ENCODE measurements around the gene PRKCA. TPM values are rescaled to one million over a fixed set of nuclear protein-coding genes. Genes with fewer than 3 reads are reported as not detected.

Gene PRKCA
- total RNA-seq, 1 donor from 2014 or later: 2.2 TPM

GRCh38 chr17:66401364-66401763, 99.0 kb downstream of the PRKCA start:
- ATAC-seq (ENCODE audit: low read depth) (no peak), DNase-seq (no peak)
- no peak overlapping the region for H3K4me3 Mint-ChIP-seq
- no peaks in the 10 kb centered on the region for H3K4me1 Mint-ChIP-seq
- peaks cover 7% of the 10 kb centered on the region for H3K27me3 Mint-ChIP-seq
- CTCF ChIA-PET: no interaction called here
- intact Hi-C loops (cut with micrococcal nuclease): no loop called here
- POLR2A ChIA-PET: no interaction called here
- TF ChIP-seq CTCF (IDR thresholded peaks at IDR 0.05): no peak
- H3K36me3 Mint-ChIP-seq (ENCODE audit: low read depth): no peaks in the 10 kb centered on the region
- H3K9me3 Mint-ChIP-seq: no peaks in the 10 kb centered on the region
- no peak overlapping the region for H3K27ac Mint-ChIP-seq

- intact Hi-C loops (cut with micrococcal nuclease): no loop called here
- Mint-ChIP-seq H3K27me3 (peaks cover 9% of the 10 kb centered on the region), H3K27ac (no peak overlapping the region), H3K4me1 (no peaks in the 10 kb centered on the region), H3K36me3 (ENCODE audit: low read depth) (no peaks in the 10 kb centered on the region), H3K9me3 (no peaks in the 10 kb centered on the region), H3K4me3 (no peak overlapping the region)
- TF ChIP-seq CTCF (IDR thresholded peaks at IDR 0.05): no peak
- CTCF ChIA-PET: no interaction called here
- POLR2A ChIA-PET: no interaction called here
- ATAC-seq (ENCODE audit: low read depth) (no peak), DNase-seq (no peak)
Measured at GRCh38 chr17:66403846-66404556, 101.6 kb downstream of the PRKCA start.

- no peak for ATAC-seq (ENCODE audit: low read depth)
- H3K27ac Mint-ChIP-seq: no peak overlapping the region
- no peaks in the 10 kb centered on the region for H3K9me3 Mint-ChIP-seq
- intact Hi-C loops (cut with micrococcal nuclease): no loop called here
- no peak for TF ChIP-seq CTCF (IDR thresholded peaks at IDR 0.05)
- no peak for DNase-seq
- H3K27me3 Mint-ChIP-seq: peaks cover 9% of the 10 kb centered on the region
- H3K4me1 Mint-ChIP-seq: no peaks in the 10 kb centered on the region
- H3K4me3 Mint-ChIP-seq: no peak overlapping the region
- no peaks in the 10 kb centered on the region for H3K36me3 Mint-ChIP-seq (ENCODE audit: low read depth)
- CTCF ChIA-PET: no interaction called here
- POLR2A ChIA-PET: no interaction called here
Measured at GRCh38 chr17:66405836-66406677, 103.6 kb downstream of the PRKCA start.

GRCh38 chr17:66406701-66407644, 104.6 kb downstream of the PRKCA start:
- Mint-ChIP-seq H3K27me3 (peaks cover 6% of the 10 kb centered on the region), H3K36me3 (ENCODE audit: low read depth) (no peaks in the 10 kb centered on the region), H3K4me3 (no peak overlapping the region), H3K4me1 (no peaks in the 10 kb centered on the region), H3K27ac (no peak overlapping the region), H3K9me3 (no peaks in the 10 kb centered on the region)
- intact Hi-C loops (cut with micrococcal nuclease): no loop called here
- no peak for DNase-seq
- CTCF ChIA-PET: no interaction called here
- no peak for ATAC-seq (ENCODE audit: low read depth)
- POLR2A ChIA-PET: no interaction called here
- TF ChIP-seq CTCF (IDR thresholded peaks at IDR 0.05): no peak
